Fibroblast of skin of right quadriceps (primary cell): ENCODE measurements around the gene N4BP2L2.

ENCODE experiments used
- DNase-seq: peaks from one replicate; pipeline ENCODE4 v3.0.0-alpha.2; 2013

Gene N4BP2L2

DNA sequence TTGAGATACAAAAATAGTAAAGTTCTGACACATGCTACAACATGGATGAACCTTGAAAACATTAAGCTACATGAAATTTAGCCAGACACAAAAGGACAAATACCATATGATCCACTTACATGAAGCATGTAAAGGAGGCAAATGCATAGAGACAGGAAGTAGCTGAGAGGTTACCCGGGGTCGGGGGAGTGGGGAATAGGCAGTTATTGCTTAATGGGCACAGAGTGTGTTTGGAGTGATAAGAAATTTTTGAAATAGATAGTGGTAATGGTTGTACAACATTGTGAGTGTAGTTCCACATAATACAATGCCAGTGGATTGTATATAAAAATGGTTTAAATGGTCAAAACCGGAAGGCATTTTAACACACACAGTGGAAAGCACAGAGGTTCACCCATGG is 115.0 kb downstream of the N4BP2L2 start:
- no peak for DNase-seq

DNA sequence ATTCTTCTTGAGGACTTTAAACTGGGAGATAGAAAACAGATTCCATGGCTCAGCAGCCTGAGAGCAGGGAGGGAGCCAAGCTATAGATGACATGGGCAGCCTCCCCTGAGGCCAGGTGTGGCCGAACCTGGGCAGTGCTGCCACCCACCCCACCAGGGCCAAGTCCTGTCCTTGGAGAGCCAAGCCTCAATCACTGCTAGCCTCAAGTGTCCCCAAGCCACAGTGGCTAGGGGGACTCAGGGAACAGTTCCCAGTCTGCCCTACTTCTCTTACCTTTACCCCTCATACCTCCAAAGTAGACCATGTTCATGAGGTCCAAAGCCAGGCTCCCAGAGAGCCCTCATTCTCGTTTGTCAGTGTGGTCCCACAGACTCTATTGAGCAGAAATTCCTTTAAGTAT is 118.7 kb downstream of the N4BP2L2 start:
- no peak for DNase-seq

DNA sequence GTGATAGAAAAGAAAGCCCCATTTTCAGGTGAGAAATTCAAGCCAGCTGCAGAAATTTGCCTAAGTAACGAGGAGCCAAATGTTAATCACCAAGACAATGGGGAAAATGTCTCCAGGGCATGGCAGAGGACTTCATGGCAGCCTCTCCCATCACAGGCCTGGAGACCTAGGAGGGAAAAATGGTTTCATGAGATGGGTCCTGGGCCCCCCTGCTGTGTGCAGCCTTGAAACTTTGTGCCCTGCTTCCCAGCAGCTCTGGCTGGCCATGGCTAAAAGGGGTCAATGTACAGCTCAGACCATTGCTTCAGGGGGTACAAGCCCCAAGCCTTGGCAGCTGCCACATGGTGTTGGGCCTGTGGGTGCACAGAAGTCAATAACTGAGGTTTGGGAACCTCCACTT is 120.6 kb downstream of the N4BP2L2 start:
- DNase-seq: no peak

DNA sequence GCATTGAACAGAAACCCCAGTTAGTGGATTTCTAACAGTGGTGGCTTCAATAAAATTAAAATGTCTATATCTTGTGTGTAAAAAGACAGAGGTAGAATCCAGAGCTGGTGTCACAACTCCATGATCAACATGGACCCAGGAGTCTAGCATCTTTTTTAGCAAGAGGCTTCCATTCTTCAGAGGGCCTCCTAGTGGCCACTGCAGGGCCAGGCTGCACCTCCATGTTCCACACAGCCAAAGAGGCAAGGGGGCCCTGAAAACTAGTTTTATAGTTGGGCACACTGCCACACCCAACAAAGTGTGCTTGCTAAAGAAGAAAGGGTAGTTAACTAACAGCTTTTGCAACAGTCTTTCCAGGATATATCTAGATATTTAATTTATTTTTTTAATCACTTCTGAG is 123.6 kb downstream of the N4BP2L2 start:
- DNase-seq: no peak

DNA sequence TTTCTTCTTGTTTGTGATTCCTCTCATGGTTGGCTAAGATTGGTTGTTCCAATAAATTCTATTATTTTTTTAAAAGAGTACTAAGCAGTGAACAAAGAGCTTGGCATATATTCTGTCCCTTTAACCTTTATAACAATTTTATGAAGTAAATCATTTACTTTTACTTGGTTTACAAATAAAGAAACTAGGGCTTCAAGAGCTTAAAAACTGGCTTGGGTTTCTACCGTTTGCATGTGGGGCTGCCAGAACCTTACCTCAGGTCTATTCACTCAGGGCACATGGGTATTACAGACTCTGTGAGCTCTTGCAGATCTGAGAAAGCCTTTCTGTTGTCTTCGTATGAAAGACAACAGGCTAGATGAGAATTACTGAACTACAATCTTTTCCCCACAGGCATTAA is 124.0 kb downstream of the N4BP2L2 start:
- no peak for DNase-seq

DNA sequence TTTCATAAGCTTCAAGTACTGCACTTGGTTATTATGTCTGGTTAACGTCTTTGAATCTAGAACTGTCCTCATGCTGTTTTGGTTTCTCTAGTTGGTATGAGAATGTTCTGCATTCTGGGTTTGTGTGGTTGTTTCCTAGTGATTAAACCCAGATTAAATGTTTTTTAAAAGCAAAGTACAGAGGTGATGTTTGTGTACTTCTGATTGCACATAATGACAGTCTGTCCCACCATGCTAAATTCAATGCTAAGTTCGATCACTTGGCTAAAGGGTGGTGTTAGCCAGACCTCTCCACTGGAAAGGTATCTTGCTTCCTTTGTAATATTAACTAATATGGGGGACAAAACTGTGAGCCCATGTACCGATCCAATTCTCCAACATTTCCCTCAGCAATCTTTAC is 125.3 kb downstream of the N4BP2L2 start:
- DNase-seq: no peak

DNA sequence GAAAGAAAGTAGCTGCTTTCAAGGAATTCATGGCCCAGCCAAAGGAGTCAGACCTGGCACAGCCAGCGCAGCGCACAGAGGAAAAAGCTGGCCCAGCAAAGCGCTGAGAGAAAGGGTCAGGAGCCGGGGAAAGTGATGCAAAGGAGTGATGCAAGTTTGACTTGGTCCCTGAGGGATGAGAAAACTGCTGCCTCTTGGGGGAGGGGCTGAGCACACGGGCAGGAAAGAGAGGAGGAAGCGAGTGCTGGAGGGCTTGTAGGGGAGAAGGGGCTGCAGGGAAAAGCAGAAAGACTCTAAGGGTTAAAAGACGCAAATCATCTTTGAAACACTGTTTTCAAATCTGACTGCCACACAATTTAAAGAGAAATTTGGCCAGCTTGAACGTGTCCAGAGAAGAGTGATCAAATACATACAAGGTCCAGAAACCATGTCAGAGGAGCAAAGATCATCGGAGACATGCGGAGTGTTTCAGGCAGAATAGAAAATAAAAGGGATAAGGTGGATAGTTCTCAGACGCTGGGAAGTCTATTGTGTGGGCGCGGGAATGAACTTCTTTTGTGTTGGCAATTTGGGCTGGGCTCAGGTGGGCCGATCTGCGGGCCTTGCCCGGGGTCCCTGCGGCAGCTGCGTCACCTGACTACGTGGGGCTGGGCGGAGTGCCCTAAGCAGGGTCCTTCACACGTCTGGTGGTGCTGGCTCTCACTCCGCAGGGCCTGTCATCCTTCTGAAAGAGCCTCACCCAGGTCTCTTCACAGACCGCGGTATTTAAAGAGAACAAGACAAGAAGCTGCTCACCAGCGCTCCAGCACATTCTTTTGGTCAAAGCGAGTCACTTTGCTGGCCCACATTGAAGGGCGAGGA is 128.8 kb downstream of the N4BP2L2 start:
- DNase-seq: peak; percentile 81

DNA sequence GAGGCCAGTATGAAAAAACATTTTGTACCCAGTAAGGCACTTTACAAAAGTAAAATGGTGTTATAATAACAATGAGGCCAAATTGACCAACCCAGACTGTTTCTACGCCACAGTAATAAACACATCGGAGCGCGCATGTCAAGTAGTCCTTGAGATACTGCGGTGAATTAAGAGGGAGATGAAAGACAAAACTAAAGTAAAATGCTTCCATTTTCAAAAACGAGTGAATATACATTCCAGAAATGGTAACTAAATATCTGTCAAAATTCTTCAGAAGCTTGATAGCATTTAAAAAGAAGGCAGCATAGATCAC is 129.6 kb downstream of the N4BP2L2 start:
- DNase-seq: no peak

DNA sequence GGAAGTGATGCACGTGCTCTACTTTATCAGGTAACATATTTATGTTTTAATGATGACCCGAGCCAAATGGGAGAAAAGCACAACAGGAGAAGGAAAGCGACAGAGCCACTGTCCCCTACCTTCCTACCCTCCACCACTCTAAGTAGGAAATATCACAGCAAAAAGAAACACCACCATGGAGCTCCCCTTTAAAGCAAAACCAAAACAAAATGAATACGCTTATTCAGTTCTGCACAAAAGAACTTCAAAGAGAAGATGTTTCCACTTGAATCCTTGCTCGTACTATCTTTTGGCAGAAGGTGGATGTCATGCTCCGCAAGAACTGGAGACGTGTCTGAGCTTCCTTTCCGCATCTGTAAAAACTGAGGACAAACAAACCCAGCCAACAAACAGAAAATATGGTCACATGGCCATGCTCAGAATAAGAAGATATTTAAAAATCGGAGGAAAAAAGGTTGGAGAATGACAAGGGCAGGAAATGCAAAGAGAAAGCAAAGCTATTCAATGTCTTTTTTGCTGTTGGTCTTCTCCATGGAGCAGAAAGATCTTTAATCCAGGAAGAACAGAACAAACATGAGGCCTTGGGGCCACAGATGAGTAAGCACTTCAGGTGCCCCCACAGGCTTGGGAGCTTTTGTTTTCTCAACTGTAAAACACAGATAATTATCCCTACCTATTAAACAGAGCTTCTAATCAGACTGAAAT is 130.1 kb downstream of the N4BP2L2 start:
- DNase-seq: no peak

DNA sequence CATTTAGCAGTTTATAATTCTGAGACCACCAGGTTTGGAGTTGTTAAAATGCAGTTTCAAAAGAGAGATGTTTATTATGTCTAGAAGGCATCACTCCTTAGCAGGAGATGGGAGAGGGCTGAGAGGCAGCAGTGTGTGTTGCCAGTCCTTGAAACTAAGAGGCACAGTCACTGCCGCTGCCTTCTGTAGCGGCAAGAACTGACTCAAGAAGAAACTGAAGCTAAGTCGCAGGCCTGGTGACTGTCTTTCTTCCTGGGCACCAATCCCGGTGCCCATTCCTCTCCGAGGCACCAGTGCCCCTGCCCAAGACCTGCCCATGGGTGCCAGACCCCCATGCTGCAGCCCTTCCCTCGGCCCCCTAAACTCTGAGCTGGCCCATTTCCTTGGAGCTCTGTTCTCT is 130.7 kb downstream of the N4BP2L2 start:
- no peak for DNase-seq

DNA sequence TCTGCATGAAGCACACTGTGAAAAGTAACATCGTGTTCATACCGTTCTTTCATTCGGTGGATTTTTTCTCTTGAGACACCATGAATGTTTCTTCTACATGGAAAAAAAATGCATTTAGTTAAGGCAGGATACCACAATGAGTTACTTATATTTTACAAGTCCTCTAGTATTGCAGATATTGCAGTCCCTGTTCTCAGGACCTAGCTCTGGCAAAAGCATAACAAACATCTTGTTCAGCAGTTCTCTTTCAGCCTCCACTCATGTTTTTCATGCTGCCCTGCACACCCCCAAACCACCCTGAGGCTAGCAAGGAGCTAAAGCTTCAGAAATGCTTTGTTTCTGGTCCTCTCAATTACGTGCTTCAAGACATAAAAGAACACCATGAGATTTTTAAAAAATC is 135.5 kb downstream of the N4BP2L2 start:
- no peak for DNase-seq

DNA sequence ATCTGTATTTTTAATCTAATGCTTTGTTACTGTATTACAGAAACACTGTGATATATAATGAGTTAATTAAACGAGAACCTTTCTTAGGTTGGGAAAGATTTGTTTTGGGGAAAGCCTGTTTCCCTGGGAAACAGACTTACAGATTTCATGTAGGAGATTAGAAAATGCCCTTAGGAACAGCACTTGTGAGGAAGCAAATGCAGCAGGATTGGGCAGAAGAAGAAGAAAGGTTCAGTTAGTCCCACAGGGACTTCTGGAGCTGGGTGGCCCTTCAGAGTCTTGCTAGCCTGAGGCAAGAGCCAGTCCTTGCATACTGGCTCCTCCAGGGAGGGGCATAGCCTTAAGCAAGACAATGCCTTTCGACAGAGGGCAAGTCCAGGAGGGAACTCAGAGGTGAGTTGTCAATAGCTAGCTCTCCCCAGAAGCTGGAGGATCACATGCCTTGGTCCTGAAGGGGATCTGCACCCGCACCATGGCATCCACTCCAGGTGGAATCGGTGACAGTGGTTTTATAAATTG is 147.4 kb downstream of the N4BP2L2 start:
- DNase-seq: no peak

DNA sequence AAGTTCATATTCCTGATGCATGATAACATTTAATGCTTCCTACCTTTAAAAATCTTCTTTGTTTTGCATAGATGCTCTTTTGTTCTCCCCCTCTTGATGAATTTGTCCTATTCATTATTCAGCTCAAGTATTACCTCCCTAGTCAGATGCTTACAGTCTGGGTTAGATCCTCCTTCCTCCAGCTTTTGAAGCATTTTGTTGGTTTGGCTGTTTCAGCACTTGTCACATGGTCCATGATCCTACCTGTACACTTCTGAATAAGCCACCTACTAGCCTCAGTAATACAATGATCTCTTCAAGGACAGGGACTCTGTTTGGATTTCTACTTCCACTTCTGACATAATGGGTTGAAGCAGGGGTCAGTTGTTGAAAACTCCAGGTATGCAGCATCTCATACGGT is 148.1 kb downstream of the N4BP2L2 start:
- no peak for DNase-seq

DNA sequence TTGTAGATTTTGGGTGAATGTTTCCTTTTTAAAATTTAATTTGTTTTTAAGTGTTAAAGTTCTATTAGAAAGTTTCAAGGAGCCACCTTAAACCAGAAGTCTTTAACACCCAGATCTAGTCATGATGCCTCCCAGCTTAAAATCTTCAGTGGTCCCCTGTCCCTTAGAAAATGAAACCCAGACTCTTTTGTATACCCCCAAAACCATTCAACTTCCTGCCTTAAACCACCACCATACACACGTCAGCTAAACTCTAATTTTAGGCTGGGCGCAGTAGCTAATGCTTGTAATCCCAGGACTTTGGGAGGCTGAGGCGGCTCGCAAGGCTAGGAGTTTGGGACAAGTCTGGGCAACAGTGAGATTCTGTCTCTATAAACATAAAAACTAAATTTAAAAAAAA is 148.5 kb downstream of the N4BP2L2 start:
- DNase-seq: no peak

DNA sequence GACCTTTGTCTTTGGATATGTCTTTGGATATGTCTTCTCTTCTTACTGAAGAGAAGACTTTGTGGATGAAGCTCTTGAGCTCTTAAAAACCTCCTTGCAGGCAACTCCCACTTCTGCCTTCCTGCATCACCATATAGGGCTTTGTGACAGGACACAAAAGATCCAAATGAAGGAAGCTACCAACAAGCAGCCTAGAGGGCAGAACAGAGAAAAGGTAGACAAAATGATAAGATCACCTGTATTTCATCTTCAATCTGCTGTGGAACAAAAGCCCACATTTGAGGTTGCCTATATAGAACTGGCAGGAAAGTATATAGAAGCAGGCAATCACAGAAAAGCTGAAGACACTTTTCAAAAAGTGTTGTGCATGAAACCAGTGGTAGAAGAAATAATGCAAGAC is 153.2 kb downstream of the N4BP2L2 start:
- no peak for DNase-seq

DNA sequence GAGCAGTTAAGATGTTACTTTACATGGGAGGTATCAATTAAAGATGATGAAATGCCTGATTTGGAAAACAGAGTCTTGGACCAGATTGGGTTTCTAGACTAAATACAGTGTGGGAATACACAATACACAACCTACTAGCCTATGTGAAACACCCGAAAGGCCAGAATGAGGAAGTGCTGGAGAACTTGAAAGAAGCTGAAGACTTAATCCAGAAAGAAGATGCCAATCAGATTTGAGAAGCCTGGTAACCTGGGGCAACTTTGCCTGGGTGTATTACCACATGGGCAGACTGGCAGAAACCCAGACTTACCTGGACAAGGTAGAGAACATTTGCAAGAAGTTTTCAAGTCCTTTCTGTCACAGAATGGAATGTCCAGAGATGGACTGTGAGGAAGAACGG is 153.9 kb downstream of the N4BP2L2 start:
- DNase-seq: no peak

DNA sequence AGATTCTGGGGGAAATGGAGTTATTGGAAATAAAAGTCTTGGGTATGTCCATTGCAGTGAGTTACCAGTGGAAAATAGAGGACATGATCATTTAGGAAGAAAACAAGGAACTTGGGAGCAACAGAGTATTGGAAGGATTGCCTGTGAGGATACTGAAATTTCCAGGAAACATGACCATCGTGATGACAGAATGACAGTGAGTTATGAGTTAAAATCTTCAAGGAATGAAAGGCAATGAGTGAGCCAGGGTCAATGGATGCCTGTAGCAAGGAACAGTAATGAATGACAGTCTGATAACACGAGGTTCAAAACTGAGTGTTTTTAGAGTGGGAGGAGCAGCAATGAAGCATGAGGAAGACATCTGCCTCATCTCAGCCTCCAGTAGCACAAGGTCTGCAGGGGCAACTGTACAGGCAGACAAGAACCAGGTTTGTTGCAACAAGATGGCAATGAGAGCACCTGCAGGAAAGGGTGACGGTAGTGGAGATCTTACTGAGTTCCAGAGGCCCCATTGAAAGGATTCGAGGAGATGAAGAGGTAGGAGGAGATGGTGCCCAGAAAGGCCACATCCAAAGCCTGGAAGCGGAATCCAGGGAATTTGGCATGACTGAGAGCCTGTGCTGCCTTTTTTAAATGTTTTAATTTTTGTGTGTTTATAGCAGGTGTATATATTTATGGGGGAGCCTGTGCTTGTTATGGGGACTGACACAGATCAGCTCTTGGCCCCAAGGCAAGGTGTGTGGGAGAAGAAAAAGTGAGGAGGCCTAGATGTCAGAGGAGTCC is 154.6 kb downstream of the N4BP2L2 start:
- no peak for DNase-seq
